ENCODE data around the gene KCNJ16.

KCNJ16 gene

GRCh38 chr17:70078549-70078948, 3.5 kb downstream of the KCNJ16 start:
- H3K36me3 Mint-ChIP-seq = no peaks in the 10 kb centered on the region
- H3K4me1 Mint-ChIP-seq = no peaks in the 10 kb centered on the region
- no peaks in the 10 kb centered on the region for H3K27me3 Mint-ChIP-seq
- no peak overlapping the region for H3K27ac Mint-ChIP-seq
- no peak for ATAC-seq
- no peaks in the 10 kb centered on the region for H3K9me3 Mint-ChIP-seq
- H3K4me3 Mint-ChIP-seq = no peak overlapping the region

- no peak overlapping the region for H3K27ac Mint-ChIP-seq
- H3K4me1 Mint-ChIP-seq = no peaks in the 10 kb centered on the region
- no peaks in the 10 kb centered on the region for H3K9me3 Mint-ChIP-seq
- H3K36me3 Mint-ChIP-seq = no peaks in the 10 kb centered on the region
- ATAC-seq = no peak
- H3K27me3 Mint-ChIP-seq = no peaks in the 10 kb centered on the region
- no peak overlapping the region for H3K4me3 Mint-ChIP-seq
Measured at GRCh38 chr17:70078994-70079531, 4.0 kb downstream of the KCNJ16 start.

- no peak overlapping the region for H3K27ac Mint-ChIP-seq
- no peaks in the 10 kb centered on the region for H3K27me3 Mint-ChIP-seq
- H3K36me3 Mint-ChIP-seq = no peaks in the 10 kb centered on the region
- no peak overlapping the region for H3K4me3 Mint-ChIP-seq
- no peaks in the 10 kb centered on the region for H3K4me1 Mint-ChIP-seq
- no peaks in the 10 kb centered on the region for H3K9me3 Mint-ChIP-seq
- ATAC-seq = no peak
Measured at GRCh38 chr17:70080541-70081347, 5.7 kb downstream of the KCNJ16 start.

- no peaks in the 10 kb centered on the region for H3K9me3 Mint-ChIP-seq
- no peak for ATAC-seq
- H3K4me3 Mint-ChIP-seq = no peak overlapping the region
- no peak overlapping the region for H3K27ac Mint-ChIP-seq
- H3K27me3 Mint-ChIP-seq = no peaks in the 10 kb centered on the region
- no peaks in the 10 kb centered on the region for H3K36me3 Mint-ChIP-seq
- H3K4me1 Mint-ChIP-seq = no peaks in the 10 kb centered on the region
Measured at GRCh38 chr17:70081885-70082284, 6.9 kb downstream of the KCNJ16 start.

GRCh38 chr17:70084476-70084875, 9.5 kb downstream of the KCNJ16 start:
- no peak for ATAC-seq
- no peak overlapping the region for H3K4me3 Mint-ChIP-seq
- H3K27me3 Mint-ChIP-seq = no peaks in the 10 kb centered on the region
- H3K4me1 Mint-ChIP-seq = no peaks in the 10 kb centered on the region
- H3K9me3 Mint-ChIP-seq = no peaks in the 10 kb centered on the region
- H3K36me3 Mint-ChIP-seq = no peaks in the 10 kb centered on the region
- H3K27ac Mint-ChIP-seq = no peak overlapping the region

GRCh38 chr17:70086516-70086915, 11.5 kb downstream of the KCNJ16 start:
- Mint-ChIP-seq H3K27ac (no peak overlapping the region), H3K27me3 (no peaks in the 10 kb centered on the region), H3K4me1 (no peaks in the 10 kb centered on the region), H3K9me3 (peaks cover 3% of the 10 kb centered on the region), H3K36me3 (no peaks in the 10 kb centered on the region), H3K4me3 (no peak overlapping the region)
- ATAC-seq = no peak

GRCh38 chr17:70089513-70090148, 14.6 kb downstream of the KCNJ16 start:
- no peak for ATAC-seq
- Mint-ChIP-seq H3K27ac (no peak overlapping the region), H3K4me3 (no peak overlapping the region), H3K27me3 (no peaks in the 10 kb centered on the region), H3K36me3 (no peaks in the 10 kb centered on the region), H3K9me3 (peaks cover 3% of the 10 kb centered on the region), H3K4me1 (no peaks in the 10 kb centered on the region)

GRCh38 chr17:70091005-70091568, 16.1 kb downstream of the KCNJ16 start:
- no peak overlapping the region for H3K27ac Mint-ChIP-seq
- no peaks in the 10 kb centered on the region for H3K36me3 Mint-ChIP-seq
- H3K4me3 Mint-ChIP-seq = no peak overlapping the region
- peaks cover 3% of the 10 kb centered on the region for H3K9me3 Mint-ChIP-seq
- H3K27me3 Mint-ChIP-seq = no peaks in the 10 kb centered on the region
- no peaks in the 10 kb centered on the region for H3K4me1 Mint-ChIP-seq
- no peak for ATAC-seq

- H3K4me1 Mint-ChIP-seq = no peaks in the 10 kb centered on the region
- H3K27me3 Mint-ChIP-seq = no peaks in the 10 kb centered on the region
- no peaks in the 10 kb centered on the region for H3K36me3 Mint-ChIP-seq
- H3K27ac Mint-ChIP-seq = no peak overlapping the region
- H3K4me3 Mint-ChIP-seq = no peak overlapping the region
- peaks cover 3% of the 10 kb centered on the region for H3K9me3 Mint-ChIP-seq
- no peak for ATAC-seq
Measured at GRCh38 chr17:70091696-70092095, 16.7 kb downstream of the KCNJ16 start.

GRCh38 chr17:70093163-70093562, 18.1 kb downstream of the KCNJ16 start:
- peaks cover 3% of the 10 kb centered on the region for H3K9me3 Mint-ChIP-seq
- ATAC-seq = no peak
- H3K4me1 Mint-ChIP-seq = no peaks in the 10 kb centered on the region
- no peaks in the 10 kb centered on the region for H3K36me3 Mint-ChIP-seq
- H3K4me3 Mint-ChIP-seq = no peak overlapping the region
- H3K27me3 Mint-ChIP-seq = no peaks in the 10 kb centered on the region
- no peak overlapping the region for H3K27ac Mint-ChIP-seq

GRCh38 chr17:70095455-70095854, 20.4 kb downstream of the KCNJ16 start:
- Mint-ChIP-seq H3K27ac (no peak overlapping the region), H3K9me3 (peaks cover 3% of the 10 kb centered on the region), H3K36me3 (no peaks in the 10 kb centered on the region), H3K4me3 (no peak overlapping the region), H3K27me3 (no peaks in the 10 kb centered on the region), H3K4me1 (no peaks in the 10 kb centered on the region)
- no peak for ATAC-seq

GRCh38 chr17:70096861-70097260, 21.8 kb downstream of the KCNJ16 start:
- ATAC-seq = no peak
- H3K36me3 Mint-ChIP-seq = no peaks in the 10 kb centered on the region
- H3K27ac Mint-ChIP-seq = no peak overlapping the region
- no peaks in the 10 kb centered on the region for H3K27me3 Mint-ChIP-seq
- H3K9me3 Mint-ChIP-seq = no peaks in the 10 kb centered on the region
- H3K4me1 Mint-ChIP-seq = no peaks in the 10 kb centered on the region
- no peak overlapping the region for H3K4me3 Mint-ChIP-seq

- no peaks in the 10 kb centered on the region for H3K9me3 Mint-ChIP-seq
- no peaks in the 10 kb centered on the region for H3K36me3 Mint-ChIP-seq
- ATAC-seq = no peak
- H3K27me3 Mint-ChIP-seq = no peaks in the 10 kb centered on the region
- H3K4me3 Mint-ChIP-seq = no peak overlapping the region
- no peaks in the 10 kb centered on the region for H3K4me1 Mint-ChIP-seq
- H3K27ac Mint-ChIP-seq = no peak overlapping the region
Measured at GRCh38 chr17:70098030-70098429, 23.0 kb downstream of the KCNJ16 start.

GRCh38 chr17:70099294-70099693, 24.3 kb downstream of the KCNJ16 start:
- H3K27me3 Mint-ChIP-seq = no peaks in the 10 kb centered on the region
- no peak overlapping the region for H3K27ac Mint-ChIP-seq
- no peak overlapping the region for H3K4me3 Mint-ChIP-seq
- H3K9me3 Mint-ChIP-seq = no peaks in the 10 kb centered on the region
- H3K4me1 Mint-ChIP-seq = no peaks in the 10 kb centered on the region
- H3K36me3 Mint-ChIP-seq = no peaks in the 10 kb centered on the region
- no peak for ATAC-seq

- Mint-ChIP-seq H3K27ac (no peak overlapping the region), H3K4me1 (no peaks in the 10 kb centered on the region), H3K9me3 (no peaks in the 10 kb centered on the region), H3K36me3 (no peaks in the 10 kb centered on the region), H3K27me3 (no peaks in the 10 kb centered on the region), H3K4me3 (no peak overlapping the region)
- ATAC-seq = no peak
Measured at GRCh38 chr17:70099884-70100283, 24.9 kb downstream of the KCNJ16 start.

GRCh38 chr17:70100983-70101382, 26.0 kb downstream of the KCNJ16 start:
- Mint-ChIP-seq H3K27ac (no peak overlapping the region), H3K27me3 (no peaks in the 10 kb centered on the region), H3K4me1 (no peaks in the 10 kb centered on the region), H3K36me3 (no peaks in the 10 kb centered on the region), H3K4me3 (no peak overlapping the region), H3K9me3 (no peaks in the 10 kb centered on the region)
- no peak for ATAC-seq
